ENCODE measurements around the gene FAM98A.

The FAM98A gene

GRCh38 chr2:33599943-33600192 is 769 bp upstream of the FAM98A start:
- Histone ChIP-seq H3K9ac (ENCODE audit: low read length in 5 of 5) (peak overlapping the region in 4 of 5 donors; percentile 71 to 90 (median 71)), H3K27ac (ENCODE audit: low read depth, low read length) (peak overlapping the region; percentile 86), H3K4me3 (ENCODE audit: low read depth in 1 of 5, low read length in 5 of 5) (peak overlapping the region; percentile 89 to 99 (median 94)), H3K36me3 (ENCODE audit: control insufficient read depth in 5 of 5, insufficient read depth in 5 of 5, low read length in 5 of 5) (peaks cover 0 to 2% (median under 1%) of the 10 kb centered on the region in 5 donors), H3K27me3 (ENCODE audit: control insufficient read depth in 5 of 5, insufficient read depth in 4 of 5, low read length in 5 of 5) (no peaks in the 10 kb centered on the region), H3K9me3 (ENCODE audit: control insufficient read depth in 5 of 5, low read length in 5 of 5) (no peaks in the 10 kb centered on the region), H3K4me1 (ENCODE audit: control insufficient read depth in 5 of 5, insufficient read depth in 5 of 5, low read length in 5 of 5) (peaks cover 5 to 28% (median 21%) of the 10 kb centered on the region in 5 donors)

DNA sequence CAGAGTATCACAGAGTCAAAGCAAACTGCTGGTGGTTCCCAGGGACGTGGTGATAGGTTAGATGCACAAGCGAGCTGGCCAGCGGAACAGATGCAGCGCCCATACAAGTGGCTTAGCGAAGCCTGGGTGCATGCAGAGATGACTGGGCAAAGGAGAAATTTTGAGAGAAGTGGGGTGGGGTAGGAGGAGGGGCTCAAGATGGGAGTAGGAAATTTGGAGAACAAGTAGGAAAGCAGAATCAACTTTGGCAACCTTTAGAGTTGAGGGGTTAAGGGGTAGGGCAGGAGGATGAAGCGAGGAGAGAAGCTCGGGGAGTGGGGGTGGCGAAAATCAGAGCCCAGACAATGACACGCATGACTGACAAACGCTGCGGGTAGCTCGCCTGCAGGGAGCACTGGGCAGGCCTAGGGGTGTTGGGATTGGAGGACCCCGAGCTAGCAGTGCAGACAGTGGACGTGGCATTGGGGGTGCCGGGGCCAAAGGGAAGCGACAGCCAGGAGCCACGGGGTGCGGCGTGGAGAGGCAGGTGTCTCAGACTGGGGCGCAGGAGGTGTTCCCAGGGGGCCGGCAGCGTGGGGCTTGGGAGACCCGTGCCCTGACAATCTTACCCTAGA is 431 bp downstream of the FAM98A start:
- peaks cover 5 to 11% (median 9%) of the 10 kb centered on the region in 5 donors for H3K36me3 ChIP-seq (ENCODE audit: control insufficient read depth in 5 of 5, insufficient read depth in 5 of 5, low read length in 5 of 5)
- H3K9me3 ChIP-seq (ENCODE audit: control insufficient read depth in 5 of 5, low read length in 5 of 5) = no peaks in the 10 kb centered on the region
- H3K4me3 ChIP-seq (ENCODE audit: low read depth in 1 of 5, low read length in 5 of 5) = peak overlapping the region; percentile 93 to 99 (median 96)
- H3K27ac ChIP-seq (ENCODE audit: low read depth, low read length) = peak overlapping the region; percentile 86
- H3K27me3 ChIP-seq (ENCODE audit: control insufficient read depth in 5 of 5, insufficient read depth in 4 of 5, low read length in 5 of 5) = no peaks in the 10 kb centered on the region
- peak overlapping the region; percentile 81 to 97 (median 95) for H3K9ac ChIP-seq (ENCODE audit: low read length in 5 of 5)
- H3K4me1 ChIP-seq (ENCODE audit: control insufficient read depth in 5 of 5, insufficient read depth in 5 of 5, low read length in 5 of 5) = peaks cover 5 to 28% (median 21%) of the 10 kb centered on the region in 5 donors

- H3K9me3 ChIP-seq (ENCODE audit: control insufficient read depth in 5 of 5, low read length in 5 of 5) = no peaks in the 10 kb centered on the region
- no peak overlapping the region for H3K27ac ChIP-seq (ENCODE audit: low read depth, low read length)
- no peaks in the 10 kb centered on the region for H3K27me3 ChIP-seq (ENCODE audit: control insufficient read depth in 5 of 5, insufficient read depth in 4 of 5, low read length in 5 of 5)
- no peak overlapping the region for H3K4me3 ChIP-seq (ENCODE audit: low read depth in 1 of 5, low read length in 5 of 5)
- H3K4me1 ChIP-seq (ENCODE audit: control insufficient read depth in 5 of 5, insufficient read depth in 5 of 5, low read length in 5 of 5) = peaks cover 5 to 28% (median 21%) of the 10 kb centered on the region in 5 donors
- peak overlapping the region in 1 of 5 donors; percentile 2 for H3K9ac ChIP-seq (ENCODE audit: low read length in 5 of 5)
- peaks cover 5 to 23% (median 21%) of the 10 kb centered on the region in 5 donors for H3K36me3 ChIP-seq (ENCODE audit: control insufficient read depth in 5 of 5, insufficient read depth in 5 of 5, low read length in 5 of 5)
Measured at GRCh38 chr2:33597026-33597425, 2.1 kb downstream of the FAM98A start.

DNA sequence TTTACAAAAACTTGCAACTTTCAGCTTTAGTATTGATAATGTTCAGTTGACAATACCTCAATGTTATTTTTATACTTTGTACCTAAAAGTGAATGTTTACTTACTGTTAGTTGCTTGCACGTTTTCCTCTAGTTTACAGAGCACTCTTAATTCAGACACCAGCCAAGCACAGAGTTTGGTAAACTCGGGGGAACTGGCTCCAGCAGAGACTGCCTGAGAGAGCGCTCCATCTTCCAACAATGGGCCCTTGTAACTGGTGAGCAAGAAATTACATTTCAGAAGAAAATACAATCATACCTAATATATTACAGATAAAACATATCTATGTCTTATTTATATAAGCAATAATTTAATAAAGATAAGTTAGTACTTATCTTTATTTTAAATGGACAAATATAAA is 3.7 kb downstream of the FAM98A start:
- H3K9me3 ChIP-seq (ENCODE audit: control insufficient read depth in 5 of 5, low read length in 5 of 5) = no peaks in the 10 kb centered on the region
- peaks cover 5 to 28% (median 21%) of the 10 kb centered on the region in 5 donors for H3K4me1 ChIP-seq (ENCODE audit: control insufficient read depth in 5 of 5, insufficient read depth in 5 of 5, low read length in 5 of 5)
- H3K36me3 ChIP-seq (ENCODE audit: control insufficient read depth in 5 of 5, insufficient read depth in 5 of 5, low read length in 5 of 5) = peaks cover 13 to 34% (median 31%) of the 10 kb centered on the region in 5 donors
- no peak overlapping the region for H3K9ac ChIP-seq (ENCODE audit: low read length in 5 of 5)
- H3K27me3 ChIP-seq (ENCODE audit: control insufficient read depth in 5 of 5, insufficient read depth in 4 of 5, low read length in 5 of 5) = no peaks in the 10 kb centered on the region
- H3K4me3 ChIP-seq (ENCODE audit: low read depth in 1 of 5, low read length in 5 of 5) = no peak overlapping the region
- H3K27ac ChIP-seq (ENCODE audit: low read depth, low read length) = no peak overlapping the region

GRCh38 chr2:33589444-33589843 is 9.7 kb downstream of the FAM98A start:
- Histone ChIP-seq H3K27me3 (ENCODE audit: control insufficient read depth in 5 of 5, insufficient read depth in 4 of 5, low read length in 5 of 5) (no peaks in the 10 kb centered on the region), H3K27ac (ENCODE audit: low read depth, low read length) (peak overlapping the region; percentile 2), H3K4me1 (ENCODE audit: control insufficient read depth in 5 of 5, insufficient read depth in 5 of 5, low read length in 5 of 5) (peaks cover 0 to 15% (median 9%) of the 10 kb centered on the region in 5 donors), H3K36me3 (ENCODE audit: control insufficient read depth in 5 of 5, insufficient read depth in 5 of 5, low read length in 5 of 5) (peaks cover 26 to 63% (median 48%) of the 10 kb centered on the region in 5 donors), H3K9ac (ENCODE audit: low read length in 5 of 5) (peak overlapping the region in 1 of 5 donors; percentile 12), H3K9me3 (ENCODE audit: control insufficient read depth in 5 of 5, low read length in 5 of 5) (no peaks in the 10 kb centered on the region), H3K4me3 (ENCODE audit: low read depth in 1 of 5, low read length in 5 of 5) (no peak overlapping the region)

DNA sequence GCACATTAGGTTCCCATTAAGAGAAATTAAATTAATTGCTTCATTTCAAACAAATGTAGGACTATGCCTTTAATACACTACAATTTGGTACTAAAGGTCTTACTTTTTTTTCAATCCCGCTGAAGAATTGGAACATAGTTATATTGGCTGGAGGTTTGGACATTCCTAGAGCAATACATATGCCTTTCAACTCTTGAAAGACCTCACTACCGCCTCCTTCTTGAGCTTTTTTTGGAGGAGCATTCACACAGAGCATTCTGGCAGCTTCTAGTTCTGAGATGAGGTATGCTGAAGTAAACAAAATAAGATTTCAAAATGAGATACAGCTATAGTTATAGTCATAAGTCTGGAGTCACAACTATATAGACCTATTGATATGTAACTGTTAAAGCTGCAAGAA is 10.9 kb downstream of the FAM98A start:
- Histone ChIP-seq H3K27me3 (ENCODE audit: control insufficient read depth in 5 of 5, insufficient read depth in 4 of 5, low read length in 5 of 5) (no peaks in the 10 kb centered on the region), H3K9ac (ENCODE audit: low read length in 5 of 5) (no peak overlapping the region), H3K27ac (ENCODE audit: low read depth, low read length) (peak overlapping the region; percentile 2), H3K4me1 (ENCODE audit: control insufficient read depth in 5 of 5, insufficient read depth in 5 of 5, low read length in 5 of 5) (peaks cover 0 to 15% (median 9%) of the 10 kb centered on the region in 5 donors), H3K36me3 (ENCODE audit: control insufficient read depth in 5 of 5, insufficient read depth in 5 of 5, low read length in 5 of 5) (peaks cover 21 to 67% (median 47%) of the 10 kb centered on the region in 5 donors), H3K4me3 (ENCODE audit: low read depth in 1 of 5, low read length in 5 of 5) (no peak overlapping the region), H3K9me3 (ENCODE audit: control insufficient read depth in 5 of 5, low read length in 5 of 5) (no peaks in the 10 kb centered on the region)

DNA sequence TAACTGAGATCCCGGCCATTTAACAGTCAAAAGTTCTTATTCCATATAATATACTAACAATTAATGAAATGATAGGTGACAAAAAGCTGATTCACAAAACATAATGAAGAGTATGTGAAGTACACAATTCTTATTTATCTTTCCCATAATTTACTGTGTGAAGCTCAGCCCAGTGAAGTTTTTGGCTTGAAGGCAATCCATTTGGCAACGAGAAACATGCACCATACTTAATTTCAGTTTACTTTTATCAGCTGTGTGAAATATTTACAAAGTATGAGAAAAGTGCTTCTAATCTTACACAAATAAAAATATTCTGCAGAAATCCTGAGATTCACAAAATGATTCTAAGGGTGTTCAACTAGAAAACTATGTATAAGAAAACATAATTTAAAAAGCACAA is 12.3 kb downstream of the FAM98A start:
- Histone ChIP-seq H3K9ac (ENCODE audit: low read length in 5 of 5) (no peak overlapping the region), H3K27ac (ENCODE audit: low read depth, low read length) (no peak overlapping the region), H3K9me3 (ENCODE audit: control insufficient read depth in 5 of 5, low read length in 5 of 5) (no peaks in the 10 kb centered on the region), H3K4me3 (ENCODE audit: low read depth in 1 of 5, low read length in 5 of 5) (no peak overlapping the region), H3K27me3 (ENCODE audit: control insufficient read depth in 5 of 5, insufficient read depth in 4 of 5, low read length in 5 of 5) (no peaks in the 10 kb centered on the region), H3K4me1 (ENCODE audit: control insufficient read depth in 5 of 5, insufficient read depth in 5 of 5, low read length in 5 of 5) (peaks cover 0 to 15% (median 9%) of the 10 kb centered on the region in 5 donors), H3K36me3 (ENCODE audit: control insufficient read depth in 5 of 5, insufficient read depth in 5 of 5, low read length in 5 of 5) (peaks cover 18 to 53% (median 44%) of the 10 kb centered on the region in 5 donors)

- H3K4me3 ChIP-seq (ENCODE audit: low read depth in 1 of 5, low read length in 5 of 5) = no peak overlapping the region
- H3K9ac ChIP-seq (ENCODE audit: low read length in 5 of 5) = no peak overlapping the region
- H3K27ac ChIP-seq (ENCODE audit: low read depth, low read length) = no peak overlapping the region
- no peaks in the 10 kb centered on the region for H3K27me3 ChIP-seq (ENCODE audit: control insufficient read depth in 5 of 5, insufficient read depth in 4 of 5, low read length in 5 of 5)
- no peaks in the 10 kb centered on the region for H3K9me3 ChIP-seq (ENCODE audit: control insufficient read depth in 5 of 5, low read length in 5 of 5)
- H3K4me1 ChIP-seq (ENCODE audit: control insufficient read depth in 5 of 5, insufficient read depth in 5 of 5, low read length in 5 of 5) = peaks cover 0 to 3% (median 0%) of the 10 kb centered on the region in 5 donors
- H3K36me3 ChIP-seq (ENCODE audit: control insufficient read depth in 5 of 5, insufficient read depth in 5 of 5, low read length in 5 of 5) = peaks cover 16 to 41% (median 21%) of the 10 kb centered on the region in 5 donors
Measured at GRCh38 chr2:33583194-33583938, 15.7 kb downstream of the FAM98A start.

- Histone ChIP-seq H3K27ac (ENCODE audit: low read depth, low read length) (no peak overlapping the region), H3K9me3 (ENCODE audit: control insufficient read depth in 5 of 5, low read length in 5 of 5) (no peaks in the 10 kb centered on the region), H3K4me3 (ENCODE audit: low read depth in 1 of 5, low read length in 5 of 5) (no peak overlapping the region)
Measured at GRCh38 chr2:33581872-33582271, 17.2 kb downstream of the FAM98A start.

DNA sequence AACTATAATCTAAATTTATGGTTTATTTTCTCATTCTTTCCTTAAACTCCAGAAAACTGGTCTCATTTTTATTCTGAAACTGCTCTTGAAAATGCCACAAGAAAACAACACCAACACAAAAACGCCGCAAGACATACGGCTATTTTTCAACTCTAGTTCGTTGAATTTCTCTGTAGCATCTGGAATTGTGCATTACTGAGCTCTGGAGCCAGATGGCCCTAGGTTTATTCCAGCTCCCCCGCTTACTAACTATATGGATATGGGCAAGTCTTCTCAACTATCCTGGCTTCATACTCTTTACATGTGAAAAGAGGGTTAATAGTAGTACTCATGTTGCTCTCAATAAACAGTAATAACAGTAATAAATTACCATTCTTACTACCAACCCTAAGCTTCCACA is 19.9 kb downstream of the FAM98A start:
- H3K9me3 ChIP-seq (ENCODE audit: control insufficient read depth in 5 of 5, low read length in 5 of 5) = no peaks in the 10 kb centered on the region
- no peak overlapping the region for H3K4me3 ChIP-seq (ENCODE audit: low read depth in 1 of 5, low read length in 5 of 5)
- no peak overlapping the region for H3K9ac ChIP-seq (ENCODE audit: low read length in 5 of 5)
- no peaks in the 10 kb centered on the region for H3K27me3 ChIP-seq (ENCODE audit: control insufficient read depth in 5 of 5, insufficient read depth in 4 of 5, low read length in 5 of 5)
- peaks cover 0 to 8% (median 7%) of the 10 kb centered on the region in 5 donors for H3K36me3 ChIP-seq (ENCODE audit: control insufficient read depth in 5 of 5, insufficient read depth in 5 of 5, low read length in 5 of 5)
- H3K4me1 ChIP-seq (ENCODE audit: control insufficient read depth in 5 of 5, insufficient read depth in 5 of 5, low read length in 5 of 5) = no peaks in the 10 kb centered on the region
- H3K27ac ChIP-seq (ENCODE audit: low read depth, low read length) = no peak overlapping the region

More at GRCh38 chr2:33581872-33582271, 17.2 kb downstream of the FAM98A start:
- H3K4me1 ChIP-seq (ENCODE audit: control insufficient read depth in 5 of 5, insufficient read depth in 5 of 5, low read length in 5 of 5) = no peaks in the 10 kb centered on the region
- H3K27me3 ChIP-seq (ENCODE audit: control insufficient read depth in 5 of 5, insufficient read depth in 4 of 5, low read length in 5 of 5) = no peaks in the 10 kb centered on the region
- peaks cover 14 to 33% (median 19%) of the 10 kb centered on the region in 5 donors for H3K36me3 ChIP-seq (ENCODE audit: control insufficient read depth in 5 of 5, insufficient read depth in 5 of 5, low read length in 5 of 5)
- no peak overlapping the region for H3K9ac ChIP-seq (ENCODE audit: low read length in 5 of 5)
